HFF-Myc (cell line): Measurements from ENCODE around the gene MLLT3.

Source experiments
- DNase-seq: peaks from one replicate; pipeline ENCODE4 v3.0.0-alpha.2; 2011; ENCODE audit warnings: low read depth; ENCODE audit errors: extremely low read depth
- H3K4me3 ChIP-seq: replicated peaks from 2 replicates; pipeline ENCODE4 v1.5.1; 2011; ENCODE audit warnings: low read depth, mild to moderate bottlenecking, control low read depth, low read length
- TF ChIP-seq, protein P1 (sequence below): IDR thresholded peaks from 2 replicates; pipeline ENCODE4 v1.5.1; 2012; ENCODE audit warnings: mild to moderate bottlenecking, low read depth, low read length, control low read depth; ENCODE audit errors: missing control alignments

Gene MLLT3

DNA sequence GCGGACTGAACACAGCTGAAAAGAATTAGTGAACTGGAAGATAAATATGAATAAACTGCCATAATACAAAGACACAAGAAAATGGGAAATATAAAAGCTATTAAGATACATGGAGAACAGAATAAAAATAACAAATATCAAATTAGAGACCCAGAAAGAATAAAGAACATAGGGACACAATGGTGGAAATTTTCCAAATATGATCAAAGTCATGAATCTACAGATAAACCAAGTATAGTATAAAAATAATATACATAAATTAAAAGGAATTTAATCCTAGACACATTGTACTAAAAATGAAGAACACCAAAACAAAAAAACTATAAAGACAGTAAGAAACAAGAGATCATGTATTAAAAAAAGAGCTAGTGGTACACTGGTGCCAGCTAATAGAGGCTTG, 194.9 kb downstream of the MLLT3 start:
- TF ChIP-seq, protein P1, sequence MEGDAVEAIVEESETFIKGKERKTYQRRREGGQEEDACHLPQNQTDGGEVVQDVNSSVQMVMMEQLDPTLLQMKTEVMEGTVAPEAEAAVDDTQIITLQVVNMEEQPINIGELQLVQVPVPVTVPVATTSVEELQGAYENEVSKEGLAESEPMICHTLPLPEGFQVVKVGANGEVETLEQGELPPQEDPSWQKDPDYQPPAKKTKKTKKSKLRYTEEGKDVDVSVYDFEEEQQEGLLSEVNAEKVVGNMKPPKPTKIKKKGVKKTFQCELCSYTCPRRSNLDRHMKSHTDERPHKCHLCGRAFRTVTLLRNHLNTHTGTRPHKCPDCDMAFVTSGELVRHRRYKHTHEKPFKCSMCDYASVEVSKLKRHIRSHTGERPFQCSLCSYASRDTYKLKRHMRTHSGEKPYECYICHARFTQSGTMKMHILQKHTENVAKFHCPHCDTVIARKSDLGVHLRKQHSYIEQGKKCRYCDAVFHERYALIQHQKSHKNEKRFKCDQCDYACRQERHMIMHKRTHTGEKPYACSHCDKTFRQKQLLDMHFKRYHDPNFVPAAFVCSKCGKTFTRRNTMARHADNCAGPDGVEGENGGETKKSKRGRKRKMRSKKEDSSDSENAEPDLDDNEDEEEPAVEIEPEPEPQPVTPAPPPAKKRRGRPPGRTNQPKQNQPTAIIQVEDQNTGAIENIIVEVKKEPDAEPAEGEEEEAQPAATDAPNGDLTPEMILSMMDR, result no peak

DNA sequence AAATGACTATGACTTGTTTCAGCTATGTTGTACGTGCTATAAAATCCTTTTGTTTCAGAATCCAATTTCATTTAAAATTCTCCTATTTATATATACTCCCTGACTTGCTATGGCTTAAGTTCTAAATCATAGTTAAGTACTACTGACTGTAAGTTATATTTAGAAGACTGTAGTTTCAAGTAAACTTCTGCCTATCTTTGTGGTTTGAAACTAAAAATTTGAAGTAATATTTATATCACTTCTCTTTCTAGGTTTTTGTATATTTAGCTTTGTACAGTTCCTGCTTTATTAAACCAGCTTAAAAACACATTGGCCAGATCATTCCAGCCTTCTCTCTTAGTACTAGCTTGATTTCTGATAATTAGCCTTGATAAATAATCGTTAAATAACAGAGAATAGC, 196.3 kb downstream of the MLLT3 start:
- no peak overlapping the region for H3K4me3 ChIP-seq
- DNase-seq, result no peak
- TF ChIP-seq, protein P1, result no peak

More for the DNA sequence above, 194.9 kb downstream of the MLLT3 start:
- H3K4me3 ChIP-seq, result no peak overlapping the region
- DNase-seq, result no peak

DNA sequence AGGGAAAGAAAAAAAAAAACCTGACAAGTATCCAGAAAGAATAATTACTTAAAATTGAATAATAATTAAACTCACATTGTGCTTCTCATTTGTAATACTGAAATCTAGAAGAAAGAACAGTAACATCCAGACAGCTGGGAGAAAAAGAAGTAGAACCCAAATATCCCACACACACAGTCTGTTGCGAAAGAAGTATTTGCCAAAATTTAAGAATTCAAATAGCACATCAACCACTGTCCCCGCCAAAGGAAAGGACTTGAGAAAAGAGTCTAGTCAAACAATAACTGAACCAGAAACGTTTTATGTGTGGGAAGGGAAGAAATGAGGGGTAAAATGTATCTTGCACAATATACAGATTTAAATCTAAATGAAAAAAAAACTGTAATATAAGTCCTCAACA, 202.8 kb downstream of the MLLT3 start:
- no peak overlapping the region for H3K4me3 ChIP-seq
- no peak for DNase-seq

DNA sequence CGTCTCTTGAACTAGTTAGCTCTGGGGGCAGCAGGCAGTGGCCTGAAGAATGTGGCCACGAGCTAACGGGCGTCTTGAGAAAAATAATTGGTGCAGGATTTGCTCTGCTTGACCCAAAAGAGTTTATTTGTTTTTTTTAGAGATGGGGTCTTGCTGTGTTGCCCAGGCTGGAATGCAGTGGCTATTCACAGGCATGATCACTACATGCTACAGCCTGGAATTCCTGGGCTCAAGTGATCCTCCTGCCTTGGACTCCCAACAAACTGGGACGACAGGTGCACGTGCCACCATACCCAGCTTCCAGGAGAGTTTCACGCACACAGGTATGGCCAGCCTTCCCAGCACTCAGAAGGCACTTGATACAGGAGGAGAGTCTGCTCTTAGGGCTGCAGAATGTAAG, 203.8 kb downstream of the MLLT3 start:
- H3K4me3 ChIP-seq, result no peak overlapping the region
- DNase-seq, result no peak
- TF ChIP-seq, protein P1, result no peak

More for the DNA sequence above, 202.8 kb downstream of the MLLT3 start:
- TF ChIP-seq, protein P1, result no peak

DNA sequence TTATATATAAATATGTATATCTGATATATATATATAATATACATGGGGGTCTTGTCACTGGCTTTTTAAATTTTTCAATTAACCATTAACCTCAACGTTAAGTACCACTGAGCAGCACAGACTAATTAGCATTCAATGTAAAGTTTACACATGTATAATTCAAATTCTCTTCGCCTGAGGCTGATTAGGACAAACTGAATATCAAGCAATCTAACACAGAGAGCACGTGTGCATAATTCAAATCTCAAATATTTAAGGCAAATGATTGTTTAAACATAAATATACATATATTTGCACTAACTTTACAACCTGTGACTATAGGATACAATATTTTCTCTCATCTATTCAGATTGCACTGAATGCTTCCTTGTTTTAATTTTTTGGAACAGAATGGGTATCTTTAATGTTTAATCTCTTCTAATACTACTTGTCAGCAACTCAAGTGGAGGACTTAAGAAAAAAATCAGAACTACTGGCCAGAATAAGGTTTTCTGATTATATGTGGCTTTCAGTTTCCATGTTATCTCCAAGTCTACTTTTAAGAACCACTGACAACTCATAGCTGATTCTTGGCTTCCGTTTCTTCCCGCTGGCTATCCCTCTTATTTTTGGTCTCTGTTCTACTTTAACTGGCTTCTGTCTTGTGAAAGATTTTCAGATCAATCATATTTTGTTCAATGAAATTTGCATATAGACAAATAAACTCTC, 204.8 kb downstream of the MLLT3 start:
- no peak overlapping the region for H3K4me3 ChIP-seq
- no peak for DNase-seq
- TF ChIP-seq, protein P1, result no peak

DNA sequence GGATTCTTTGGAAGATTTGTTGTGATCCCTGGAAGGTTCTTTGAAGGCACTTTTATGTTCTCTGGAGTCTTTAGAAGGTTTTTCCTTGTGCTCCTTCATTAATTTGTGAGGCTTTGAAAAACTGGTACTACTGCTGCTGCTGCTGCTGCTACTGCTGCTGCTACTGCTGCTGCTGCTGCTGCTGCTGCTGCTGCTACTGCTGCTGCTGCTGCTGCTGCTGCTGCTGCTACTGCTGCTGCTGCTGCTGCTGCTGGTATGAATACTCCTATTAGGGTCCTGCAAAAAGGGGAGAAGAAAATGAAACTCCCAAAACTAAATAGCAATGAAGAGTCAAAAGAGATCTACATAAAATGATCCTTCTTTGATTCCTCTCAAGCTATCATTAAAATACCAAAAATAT, 208.1 kb downstream of the MLLT3 start:
- DNase-seq, result no peak
- TF ChIP-seq, protein P1, result no peak
- no peak overlapping the region for H3K4me3 ChIP-seq
